GM18519 (cell line): Measurements from ENCODE around the gene ELOVL3.
"Not testable (repeated sequence)": the region's sequence is repeated elsewhere in the genome, so short reads cannot be mapped to it uniquely, and the experiment has no call there.

Source experiments
- ATAC-seq: cut with Tn5 transposase; IDR thresholded peaks from one replicate; pipeline ENCODE4 v1.9.1; 2021; ENCODE audit warnings: mild to moderate bottlenecking, moderate library complexity; ENCODE audit not compliant: unreplicated experiment, low FRiP score

Gene ELOVL3

GRCh38 chr10:102246261-102246660, 20.2 kb downstream of the ELOVL3 start:
- no peak for ATAC-seq

DNA sequence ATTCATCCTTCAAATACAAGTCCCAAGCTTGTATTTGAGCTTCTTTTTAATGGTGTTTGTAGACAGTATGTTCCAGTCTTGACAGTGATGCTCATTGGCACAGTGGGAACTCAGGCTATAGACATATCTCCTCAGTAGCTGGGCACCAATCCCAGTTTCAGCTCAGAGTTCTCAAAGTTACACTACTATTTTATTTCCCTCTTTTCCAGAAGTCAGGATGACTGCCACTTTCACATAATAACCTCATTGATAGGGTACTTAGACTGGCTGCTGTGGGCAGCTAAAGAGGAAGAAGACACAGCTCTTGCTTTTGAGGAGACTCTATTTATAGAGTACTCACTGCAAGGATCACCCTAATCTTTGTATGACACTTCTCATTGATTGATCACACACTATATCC, 21.6 kb downstream of the ELOVL3 start:
- no peak for ATAC-seq

- not testable (repeated sequence) for ATAC-seq
These were observed 26.4 kb downstream of the ELOVL3 start for GRCh38 chr10:102252508-102252907.

DNA sequence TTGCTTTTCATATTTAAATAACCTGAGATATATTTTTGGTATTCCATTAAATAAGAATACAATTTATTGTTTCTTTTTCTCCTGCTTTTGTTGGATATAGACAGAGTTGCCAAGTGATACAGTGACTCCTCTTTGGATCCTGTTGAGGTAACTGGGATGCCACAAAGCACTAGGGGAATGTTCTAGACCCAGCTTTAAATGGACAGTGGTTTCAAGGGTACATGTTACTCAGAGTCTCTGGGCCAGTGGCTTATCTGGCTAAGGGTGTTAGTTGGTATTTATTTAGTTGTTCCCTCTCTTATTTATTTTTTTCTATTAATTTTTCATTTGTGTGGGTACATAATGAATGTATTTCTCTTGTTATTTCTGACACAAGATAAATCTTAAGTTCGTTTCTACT, 28.3 kb downstream of the ELOVL3 start:
- no peak for ATAC-seq

GRCh38 chr10:102255404-102255803, 29.3 kb downstream of the ELOVL3 start:
- no peak for ATAC-seq

DNA sequence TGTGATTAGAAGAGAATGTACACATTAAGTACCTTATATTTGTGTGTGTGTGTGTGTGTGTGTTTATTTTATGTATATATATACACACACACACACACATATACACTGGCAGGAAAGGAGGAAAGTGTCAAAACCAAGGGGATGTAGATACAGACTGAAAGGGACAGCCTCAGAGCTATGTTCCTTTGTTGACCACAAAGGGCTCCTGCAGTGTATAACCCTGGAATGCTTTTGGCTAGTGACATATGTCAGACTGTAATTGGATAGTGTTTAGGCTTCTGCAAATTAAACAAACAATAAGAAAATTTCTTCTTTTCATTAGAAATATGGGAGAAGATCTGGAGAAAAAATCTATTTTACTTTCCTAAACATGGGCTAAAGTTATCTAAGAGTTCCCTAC, 35.1 kb downstream of the ELOVL3 start:
- no peak for ATAC-seq

DNA sequence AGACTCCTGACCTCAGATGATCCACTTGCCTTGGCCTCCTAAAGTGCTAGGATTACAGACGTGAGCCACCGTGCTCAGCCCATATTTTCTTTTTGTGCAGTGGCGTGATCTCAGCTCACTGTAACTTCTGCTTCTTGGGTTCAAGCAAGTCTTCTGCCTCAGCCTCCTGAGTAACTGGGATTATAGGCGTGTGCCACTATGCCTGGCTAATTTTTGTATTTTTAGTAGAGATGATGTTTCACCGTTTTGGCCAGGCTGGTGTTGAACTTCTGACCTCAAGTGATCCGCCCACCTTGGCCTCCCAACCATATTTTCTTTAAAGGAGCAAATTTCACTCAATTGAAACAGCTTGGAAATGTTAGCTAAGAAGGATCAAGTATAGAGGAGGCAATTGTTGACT, 35.7 kb downstream of the ELOVL3 start:
- no peak for ATAC-seq

DNA sequence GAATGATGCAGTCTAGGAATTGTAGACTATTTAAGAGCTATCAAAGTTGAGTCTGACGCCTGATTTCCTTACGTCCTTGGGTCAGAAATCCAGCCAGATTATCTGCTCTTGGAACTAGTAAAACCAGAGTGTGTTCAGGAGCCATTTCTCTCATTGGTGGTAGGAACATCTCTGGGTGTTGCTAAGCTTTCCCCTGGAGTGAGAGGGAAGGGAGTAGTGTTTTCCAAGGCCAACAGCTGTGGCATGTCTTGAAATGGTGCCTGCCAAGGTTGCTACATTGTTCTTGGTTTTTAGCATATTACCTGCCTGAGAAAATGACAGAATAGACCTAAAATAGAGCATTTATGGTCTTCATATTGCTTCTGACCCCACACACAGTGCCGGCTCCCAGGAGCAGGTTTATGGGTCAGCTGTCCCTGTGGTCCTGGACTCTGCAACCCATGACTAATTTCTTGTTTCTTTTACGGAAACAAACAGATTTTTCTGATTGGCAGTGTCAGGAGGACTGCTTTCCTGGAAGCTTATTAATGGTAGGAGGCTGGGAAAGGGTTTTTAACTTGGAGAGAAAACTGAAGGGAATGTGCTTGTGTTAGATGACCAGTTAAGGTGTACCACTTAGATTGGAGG, 36.8 kb downstream of the ELOVL3 start:
- ATAC-seq, result no peak

DNA sequence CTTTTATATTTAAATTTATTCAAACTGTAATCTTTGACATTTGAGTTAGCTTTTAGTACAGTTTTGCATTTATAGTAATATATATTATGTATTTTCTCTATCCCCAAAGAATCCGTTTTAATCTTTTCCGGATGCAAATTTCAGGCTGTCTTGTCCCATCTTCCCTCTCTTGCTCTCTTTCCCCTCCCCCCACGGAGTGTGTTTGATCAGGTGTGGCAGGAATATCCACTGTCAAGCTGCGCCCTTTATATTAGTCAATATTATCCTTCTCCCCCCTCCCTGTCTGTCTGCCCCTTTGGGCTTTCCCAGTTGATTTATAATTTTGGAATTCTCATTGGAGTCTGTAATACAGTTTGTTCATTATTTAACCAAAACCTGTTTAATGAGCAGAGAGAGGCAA, 38.3 kb downstream of the ELOVL3 start:
- ATAC-seq, result no peak

DNA sequence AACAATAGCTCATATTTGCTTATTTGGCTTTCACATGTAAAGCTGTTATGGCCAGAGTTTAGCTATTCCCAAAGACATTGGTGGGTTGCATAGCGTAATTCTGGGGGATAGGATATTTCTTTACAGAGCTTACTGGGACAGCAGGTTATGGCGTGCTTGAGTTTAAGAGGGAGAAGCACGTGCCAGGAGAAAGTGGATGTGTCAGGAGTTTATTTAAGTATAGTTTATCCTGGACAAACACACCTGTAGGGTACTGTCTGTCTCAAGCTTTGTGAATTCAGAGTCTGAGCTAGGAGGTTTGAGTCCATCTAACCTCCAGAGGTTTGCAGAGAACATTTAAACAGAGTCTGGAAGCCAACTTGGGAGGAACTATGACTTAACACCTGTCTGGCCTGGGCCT, 40.6 kb downstream of the ELOVL3 start:
- ATAC-seq, result no peak

DNA sequence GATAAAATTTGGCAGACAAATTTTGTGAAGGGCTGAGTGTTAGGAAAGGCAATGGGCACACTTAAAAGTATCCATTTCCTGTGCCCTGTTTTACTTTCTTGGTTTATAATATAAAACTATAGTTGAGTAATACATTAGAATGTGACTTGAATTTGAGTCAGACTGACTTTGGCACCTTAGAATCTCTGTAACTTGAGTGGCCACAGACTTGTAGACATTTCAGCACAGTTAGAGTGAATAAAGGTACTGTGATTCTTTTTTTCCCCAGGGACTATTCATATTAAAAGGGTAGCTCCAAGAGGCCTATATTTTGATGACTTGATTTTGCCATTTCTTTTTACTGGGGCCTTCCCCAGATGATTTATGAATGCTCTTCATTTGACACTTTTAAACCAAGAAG, 41.6 kb downstream of the ELOVL3 start:
- no peak for ATAC-seq

- no peak for ATAC-seq
These were observed 42.3 kb downstream of the ELOVL3 start for GRCh38 chr10:102268375-102268888.

DNA sequence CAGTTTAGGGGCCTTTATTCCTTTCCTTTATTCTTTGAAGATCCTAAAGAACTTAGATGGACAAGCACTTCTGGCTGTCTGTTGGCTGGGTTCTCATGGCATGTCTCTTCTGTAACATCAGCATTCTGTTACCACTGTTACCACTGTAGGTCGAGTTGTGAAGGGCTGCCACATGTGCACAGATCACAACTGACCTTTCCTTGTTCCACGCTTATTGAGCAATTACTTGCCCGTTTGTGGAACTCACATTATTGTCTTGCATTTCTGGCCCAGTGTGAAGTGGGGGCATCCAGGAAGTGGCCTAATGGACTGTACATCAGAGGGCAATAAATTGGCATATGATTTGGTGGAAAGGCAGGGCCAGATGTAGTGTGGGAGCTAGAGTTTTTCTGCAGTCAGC, 42.9 kb downstream of the ELOVL3 start:
- ATAC-seq, result no peak

GRCh38 chr10:102274062-102274461, 48.0 kb downstream of the ELOVL3 start:
- no peak for ATAC-seq

DNA sequence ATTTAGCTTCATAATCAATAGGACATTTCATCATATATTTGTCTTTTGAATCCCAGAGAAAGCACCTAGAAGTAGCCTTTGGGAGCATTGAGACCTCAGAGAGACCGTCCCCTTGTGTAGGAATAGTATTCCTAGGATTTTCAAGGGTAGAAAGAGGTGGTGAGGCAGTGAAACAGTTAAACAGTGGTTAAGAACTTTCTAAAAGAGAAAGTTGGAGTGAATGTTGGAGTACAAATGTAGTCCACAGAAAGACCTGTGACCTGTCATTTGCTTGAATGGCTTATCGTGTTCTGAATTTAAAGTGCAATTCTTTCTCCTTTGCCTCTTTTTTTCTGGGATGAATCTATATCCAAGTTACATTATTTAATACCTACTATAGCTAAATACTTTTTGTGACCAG, 49.2 kb downstream of the ELOVL3 start:
- no peak for ATAC-seq

DNA sequence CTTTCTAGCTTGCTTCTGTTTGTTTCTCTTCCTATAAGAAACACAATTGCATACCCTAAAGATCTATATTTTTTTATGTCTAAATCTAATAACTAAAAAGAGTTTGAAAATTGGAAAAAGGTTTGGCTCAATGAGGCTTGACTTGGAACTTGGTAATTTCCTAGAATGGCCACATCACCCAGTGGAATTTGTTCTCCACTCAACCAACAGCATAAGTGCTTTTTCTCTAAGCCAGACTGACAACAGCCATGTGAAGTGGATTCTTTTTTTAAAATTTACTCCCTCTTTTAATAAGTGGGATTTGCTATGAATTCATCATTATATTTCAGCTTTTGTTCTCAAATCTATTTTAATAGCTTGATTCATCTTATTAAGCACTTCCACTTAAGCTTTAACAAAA, 53.0 kb downstream of the ELOVL3 start:
- no peak for ATAC-seq
